ENCODE results near the gene UBE2U. TPM values are rescaled to one million over a fixed set of nuclear protein-coding genes. Genes with fewer than 3 reads are reported as not detected.
"Not testable (repeated sequence)": the region's sequence is repeated elsewhere in the genome, so short reads cannot be mapped to it uniquely, and the experiment has no call there.

Gene UBE2U
- total RNA-seq, 4 donors from 2014 or later = not detected

- intact Hi-C loops (cut with DNase I; ENCODE audit: low total_unique reads) = loop anchor here (5.0 kb wide), 1 partner anchor 99 kb away; no protein-coding TSS in a partner anchor
- 80 to 95% methylated on average over 1 of the region's 1 CpG for WGBS, 2 donors
- no peak overlapping the region for H3K4me3 ChIP-seq (ENCODE audit: low read depth, poor library complexity, severe bottlenecking)
- no peak for TF ChIP-seq POLR2A (IDR thresholded peaks at IDR 0.05)
- no peak for TF ChIP-seq CTCF (IDR thresholded peaks at IDR 0.05)
- DNase-seq (ENCODE audit: low spot score in 2 of 2) = no peak
Observed at GRCh38 chr1:64235910-64236309, 32.5 kb downstream of the UBE2U start.

- TF ChIP-seq POLR2A (IDR thresholded peaks at IDR 0.05) (no peak), CTCF (IDR thresholded peaks at IDR 0.05) (no peak)
- WGBS, 2 donors = 33 to 58% methylated on average over 1 of the region's 1 CpG
- no peak overlapping the region for H3K4me3 ChIP-seq (ENCODE audit: low read depth, poor library complexity, severe bottlenecking)
- intact Hi-C loops (cut with DNase I; ENCODE audit: low total_unique reads) = loop anchor here (5.0 kb wide), 1 partner anchor 99 kb away; no protein-coding TSS in a partner anchor
- DNase-seq (ENCODE audit: low spot score in 2 of 2) = no peak
Observed at GRCh38 chr1:64236541-64236954, 33.1 kb downstream of the UBE2U start.

- H3K4me3 ChIP-seq (ENCODE audit: low read depth, poor library complexity, severe bottlenecking); DNase-seq (ENCODE audit: low spot score in 2 of 2): not testable (repeated sequence)
- intact Hi-C loops (cut with DNase I; ENCODE audit: low total_unique reads) = loop anchor here (5.0 kb wide), 1 partner anchor 102 kb away; no protein-coding TSS in a partner anchor
- 88 to 92% methylated on average over 4 of the region's 4 CpGs for WGBS, 2 donors
Observed at GRCh38 chr1:64239519-64239918, 36.1 kb downstream of the UBE2U start.

- no peak for DNase-seq (ENCODE audit: low spot score in 2 of 2)
- intact Hi-C loops (cut with DNase I; ENCODE audit: low total_unique reads) = loop anchor here (5.0 kb wide), 1 partner anchor 568 kb away; no protein-coding TSS in a partner anchor
- H3K4me3 ChIP-seq (ENCODE audit: low read depth, poor library complexity, severe bottlenecking) = no peak overlapping the region
- TF ChIP-seq POLR2A (IDR thresholded peaks at IDR 0.05) (no peak), CTCF (IDR thresholded peaks at IDR 0.05) (no peak)
Observed at GRCh38 chr1:64240206-64240605, 36.8 kb downstream of the UBE2U start.

- TF ChIP-seq POLR2A (IDR thresholded peaks at IDR 0.05) = no peak
- no peak for TF ChIP-seq CTCF (IDR thresholded peaks at IDR 0.05)
- intact Hi-C loops (cut with DNase I; ENCODE audit: low total_unique reads) = loop anchor here (5.0 kb wide), 1 partner anchor 569 kb away; no protein-coding TSS in a partner anchor
- no peak for DNase-seq (ENCODE audit: low spot score in 2 of 2)
Observed at GRCh38 chr1:64241069-64241468, 37.6 kb downstream of the UBE2U start.

GRCh38 chr1:64242895-64243756 lies 39.7 kb downstream of the UBE2U start:
- DNase-seq (ENCODE audit: low spot score in 2 of 2) = no peak
- no peak for TF ChIP-seq POLR2A (IDR thresholded peaks at IDR 0.05)
- no peak for TF ChIP-seq CTCF (IDR thresholded peaks at IDR 0.05)
- intact Hi-C loops (cut with DNase I; ENCODE audit: low total_unique reads) = loop anchor here (5.0 kb wide), 1 partner anchor 571 kb away; no protein-coding TSS in a partner anchor
- WGBS, 2 donors = 28 to 30% methylated on average over 6 of the region's 6 CpGs
- H3K4me3 ChIP-seq (ENCODE audit: low read depth, poor library complexity, severe bottlenecking) = no peak overlapping the region

More at GRCh38 chr1:64241069-64241468, 37.6 kb downstream of the UBE2U start:
- H3K4me3 ChIP-seq (ENCODE audit: low read depth, poor library complexity, severe bottlenecking) = no peak overlapping the region
